ENCODE results near the gene FOCAD.

GRCh38 chr9:20658677-20659473, 25.2 kb upstream of the FOCAD start:
- TF ChIP-seq ZNF184 (tag by site-specific recombination; IDR thresholded peaks at IDR 0.05) = no peak
- peak; percentile 44; the same call in 1 of the 2 replicates for TF ChIP-seq CTCF (tag by site-specific recombination; IDR thresholded peaks at IDR 0.05)
- TF ChIP-seq, protein P1, sequence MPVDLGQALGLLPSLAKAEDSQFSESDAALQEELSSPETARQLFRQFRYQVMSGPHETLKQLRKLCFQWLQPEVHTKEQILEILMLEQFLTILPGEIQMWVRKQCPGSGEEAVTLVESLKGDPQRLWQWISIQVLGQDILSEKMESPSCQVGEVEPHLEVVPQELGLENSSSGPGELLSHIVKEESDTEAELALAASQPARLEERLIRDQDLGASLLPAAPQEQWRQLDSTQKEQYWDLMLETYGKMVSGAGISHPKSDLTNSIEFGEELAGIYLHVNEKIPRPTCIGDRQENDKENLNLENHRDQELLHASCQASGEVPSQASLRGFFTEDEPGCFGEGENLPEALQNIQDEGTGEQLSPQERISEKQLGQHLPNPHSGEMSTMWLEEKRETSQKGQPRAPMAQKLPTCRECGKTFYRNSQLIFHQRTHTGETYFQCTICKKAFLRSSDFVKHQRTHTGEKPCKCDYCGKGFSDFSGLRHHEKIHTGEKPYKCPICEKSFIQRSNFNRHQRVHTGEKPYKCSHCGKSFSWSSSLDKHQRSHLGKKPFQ (tag by site-specific recombination; IDR thresholded peaks at IDR 0.05) = no peak
- no peak for TF ChIP-seq PBX3 (CRISPR knock-in tag; IDR thresholded peaks at IDR 0.05)

Measured in HEK293 (cell line).